Measurements from ENCODE around the gene PROX1.
"Not testable (repeated sequence)": the region's sequence is repeated elsewhere in the genome, so short reads cannot be mapped to it uniquely, and the experiment has no call there.

The PROX1 gene

DNA sequence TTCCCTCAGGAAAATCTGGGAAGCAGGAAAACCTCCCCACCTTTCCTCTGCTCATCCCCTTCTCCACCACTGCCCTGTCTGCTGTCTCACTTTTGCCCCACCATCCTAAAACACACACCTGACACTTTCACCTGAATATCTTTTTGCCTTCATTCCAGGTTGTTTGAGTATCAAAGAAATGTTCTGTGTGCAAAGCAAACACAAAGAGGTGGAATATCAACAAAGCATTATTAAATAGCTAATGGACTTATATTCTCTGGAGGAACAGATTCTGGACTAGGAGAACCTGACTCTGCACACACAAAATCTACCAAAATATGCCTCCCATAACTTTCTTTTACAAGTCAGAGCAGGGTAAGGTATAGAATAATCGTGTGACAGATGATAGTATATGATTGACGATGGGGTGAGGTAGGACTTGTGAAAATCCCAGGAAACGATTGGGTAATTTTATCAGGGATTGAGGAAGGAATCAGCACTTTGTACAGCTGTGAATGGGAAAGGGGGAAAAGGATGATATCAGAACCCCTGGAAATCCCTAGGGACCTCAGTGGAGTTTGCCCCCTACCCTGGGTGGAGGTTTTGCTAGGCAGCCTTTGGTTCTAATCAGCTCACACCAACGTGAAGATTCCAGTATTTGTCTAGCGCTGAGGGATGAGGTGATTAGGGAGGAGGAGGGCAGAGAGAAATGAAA lies 87.7 kb downstream of the PROX1 start:
- DNase-seq: no peak

DNA sequence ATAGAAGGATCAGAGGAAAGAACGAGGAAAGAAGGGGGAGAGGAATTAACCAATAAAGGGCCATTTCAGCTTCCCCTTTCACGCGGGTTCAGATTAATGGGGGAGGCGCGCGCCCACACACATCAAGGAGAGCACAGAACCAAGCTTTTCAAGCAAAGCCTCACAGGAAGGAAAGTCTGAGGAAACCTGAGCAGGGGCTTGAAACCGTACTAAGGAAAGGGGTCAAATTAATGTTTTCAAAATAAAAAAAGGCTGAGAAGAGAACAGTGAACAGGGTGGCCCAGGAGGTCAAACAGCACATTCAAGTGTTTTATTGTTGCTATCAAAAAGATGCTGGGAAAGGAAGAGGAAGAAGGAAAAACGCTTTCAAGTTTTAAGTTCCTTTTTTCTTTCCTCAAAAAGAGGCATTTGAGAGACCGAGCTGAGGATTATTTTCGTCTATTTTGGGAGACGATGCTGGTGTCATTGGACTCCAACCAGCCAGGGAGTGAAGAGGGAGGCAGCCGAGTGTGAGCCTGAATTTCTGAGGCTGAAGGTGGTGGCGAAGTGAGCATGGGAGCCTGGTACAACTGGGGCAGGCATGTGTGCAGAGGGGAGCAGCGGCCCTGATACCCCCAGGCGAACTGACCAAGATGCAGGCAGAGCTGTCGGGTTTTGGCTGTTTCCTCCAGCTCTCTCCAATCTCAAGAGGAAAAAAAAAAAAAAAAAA lies 88.4 kb downstream of the PROX1 start:
- no peak for DNase-seq

DNA sequence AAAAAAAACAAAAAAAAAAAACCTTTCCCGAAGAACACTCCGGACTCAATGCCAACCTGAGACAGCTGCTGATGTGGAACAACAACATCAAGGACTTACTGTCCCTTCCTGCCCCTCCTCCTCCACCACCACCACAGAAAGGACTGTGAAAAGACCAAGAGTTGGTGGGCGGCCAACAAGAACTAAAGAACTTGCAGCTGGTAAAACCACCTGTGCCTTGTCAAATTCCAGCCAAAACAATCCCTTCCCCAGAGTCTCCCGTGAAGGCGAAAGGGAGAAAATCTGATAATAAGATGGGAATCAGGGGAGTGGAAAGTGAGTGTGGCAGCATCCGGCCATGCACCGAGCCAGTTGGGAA lies 88.9 kb downstream of the PROX1 start:
- no peak for DNase-seq

DNA sequence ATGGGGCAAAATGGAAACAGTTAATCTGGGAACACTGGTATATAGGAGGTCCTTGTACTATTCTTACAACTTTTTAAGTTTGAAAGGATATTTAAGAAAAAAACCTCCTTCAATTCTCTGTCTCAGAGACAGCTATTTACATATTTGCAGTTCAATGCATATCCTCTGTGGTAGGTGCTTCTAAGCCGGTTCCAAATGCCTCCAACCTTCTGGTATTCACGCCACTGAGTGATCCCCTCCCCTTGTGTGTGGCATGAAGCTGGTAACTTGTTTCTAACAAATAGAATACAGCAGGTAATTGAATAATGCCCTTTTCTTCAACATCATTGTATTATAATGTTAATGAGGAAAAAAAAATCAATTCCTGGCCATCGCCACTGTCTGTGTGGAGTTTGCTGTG lies 91.2 kb downstream of the PROX1 start:
- no peak for DNase-seq

DNA sequence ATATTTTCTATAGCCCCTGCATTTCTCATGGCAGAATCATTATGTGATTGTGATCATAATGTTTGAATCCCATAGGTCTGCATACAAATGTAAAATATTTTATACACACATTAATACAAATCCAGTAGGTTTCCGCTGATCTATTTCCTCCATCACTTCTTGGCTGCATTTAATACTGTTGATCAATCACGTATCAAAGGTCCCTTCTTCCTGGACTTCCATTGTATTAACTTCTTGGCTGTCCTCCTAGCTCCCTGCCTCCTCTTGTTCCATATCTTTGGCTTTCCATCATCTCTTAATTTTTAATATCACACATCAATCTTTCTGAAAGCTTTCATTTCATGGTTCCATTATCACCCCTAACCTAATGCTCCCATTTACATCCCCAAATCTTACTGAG lies 97.6 kb downstream of the PROX1 start:
- no peak for DNase-seq

DNA sequence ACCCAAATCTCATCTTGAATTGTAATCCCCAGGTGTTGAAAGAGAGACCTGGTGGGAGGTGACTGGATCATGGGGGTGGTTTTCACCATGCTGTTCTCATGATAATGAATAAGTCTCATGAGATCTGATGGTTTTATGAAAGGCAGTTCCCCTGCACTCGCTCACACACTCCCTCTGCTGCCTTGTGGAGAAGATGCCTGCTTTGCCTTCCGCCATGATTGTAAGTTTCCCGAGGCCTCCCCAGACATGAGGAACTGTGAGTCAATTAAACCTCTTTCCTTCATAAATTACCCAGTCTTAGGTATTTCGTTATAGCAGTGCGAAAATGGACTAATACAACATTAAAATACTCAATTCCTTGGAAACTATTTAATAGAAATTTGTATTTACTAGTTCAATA lies 99.2 kb downstream of the PROX1 start:
- DNase-seq: no peak

DNA sequence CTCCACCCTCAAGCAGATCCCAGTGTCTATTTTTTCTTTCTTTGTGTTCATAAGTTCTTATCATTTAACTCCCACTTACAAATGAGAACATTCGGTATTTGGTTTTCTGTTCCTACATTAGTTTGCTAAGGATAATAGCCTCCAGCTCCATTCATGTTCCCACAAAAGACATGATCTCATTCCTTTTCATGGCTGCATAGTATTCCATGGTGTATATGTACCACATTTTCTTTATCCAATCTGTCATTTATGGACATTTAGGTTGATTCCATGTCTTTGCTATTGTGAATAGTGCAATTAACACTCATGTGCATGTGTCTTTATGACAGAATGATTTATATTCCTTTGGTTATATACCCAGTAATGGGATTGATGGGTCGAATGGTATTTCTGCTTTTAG lies 101.2 kb downstream of the PROX1 start:
- DNase-seq: not testable (repeated sequence)

All from activated T-cell treated with anti-CD3 and anti-CD28 coated beads for 4 hours (primary cell).